BJ (cell line): ENCODE results near the gene UBAC2. TPM values are rescaled to one million over a fixed set of nuclear protein-coding genes. Genes with fewer than 3 reads are reported as not detected.

Source experiments
- CTCF ChIA-PET: fragments of 350-600 bp; formaldehyde crosslinking; extraction: SDS; loops from one replicate; lab custom pipeline; 2021; ENCODE audit warnings: antibody characterized with exemption, inconsistent platforms; lab: Yijun Ruan, JAX
- POLR2A ChIA-PET: fragments of 300-600 bp; sonication (Branson Sonifier 250); formaldehyde crosslinking; extraction: SDS; loops from one replicate; lab custom pipeline; 2021; ENCODE audit warnings: antibody characterized with exemption; lab: Charles Lee
- DNase-seq: peaks from one replicate; pipeline ENCODE4 v3.0.0-alpha.2; 2011; ENCODE audit warnings: low read depth
- H3K27me3 ChIP-seq: 2 replicates; pipeline ENCODE4 v1.6.0; 2011; ENCODE audit warnings: low read length; ENCODE audit not compliant: control insufficient read depth, insufficient read depth
- H3K36me3 ChIP-seq: 2 replicates; pipeline ENCODE4 v1.5.1; 2011; ENCODE audit warnings: low read length; ENCODE audit not compliant: control insufficient read depth, insufficient read depth
- H3K4me3 ChIP-seq: 2 replicates; pipeline ENCODE4 v1.5.1; 2011; ENCODE audit warnings: low read depth, mild to moderate bottlenecking, control low read depth, low read length
- polyA plus RNA-seq: library from polyadenylated mRNA; depleted of rRNA; stranded (reverse); fragments of >200 nt; gene quantifications from 2 replicates; pipeline ENCODE4 v1.2.3, GENCODE V29; 2011
- TF ChIP-seq, protein P1 (sequence below): IDR thresholded peaks from 2 replicates; pipeline ENCODE4 v1.5.1; 2011; ENCODE audit warnings: low read depth, mild to moderate bottlenecking, control low read depth, inconsistent platforms, low read length, moderate library complexity; ENCODE audit not compliant: insufficient read depth

UBAC2 gene
- polyA plus RNA-seq, 1 experiment = 84.7 TPM

DNA sequence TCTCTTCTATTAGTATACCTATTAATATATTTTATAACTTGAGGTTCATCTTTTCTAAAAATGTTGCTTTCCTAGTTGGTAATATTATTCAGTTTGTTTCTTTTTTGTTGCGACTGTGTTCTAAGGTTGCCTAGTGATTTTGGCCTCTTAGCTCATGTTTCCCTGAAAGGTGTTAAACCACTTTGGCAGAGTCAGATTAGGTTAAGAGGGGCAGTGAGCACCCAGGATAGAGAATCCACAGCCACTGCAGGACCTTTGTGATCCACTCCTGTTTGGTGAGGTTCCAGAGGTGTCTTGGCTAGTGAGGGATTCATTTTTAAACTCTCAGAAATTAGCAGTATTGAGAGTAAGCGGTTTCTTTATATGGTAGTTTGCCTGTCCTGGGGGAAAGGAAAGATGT is 72.5 kb downstream of the UBAC2 start:
- POLR2A ChIA-PET = no interaction called here
- CTCF ChIA-PET = interaction anchor here (12.0 kb wide), 1 partner anchor 164 kb away, joined by 283 read pairs; no protein-coding TSS in a partner anchor
- TF ChIP-seq, protein P1, sequence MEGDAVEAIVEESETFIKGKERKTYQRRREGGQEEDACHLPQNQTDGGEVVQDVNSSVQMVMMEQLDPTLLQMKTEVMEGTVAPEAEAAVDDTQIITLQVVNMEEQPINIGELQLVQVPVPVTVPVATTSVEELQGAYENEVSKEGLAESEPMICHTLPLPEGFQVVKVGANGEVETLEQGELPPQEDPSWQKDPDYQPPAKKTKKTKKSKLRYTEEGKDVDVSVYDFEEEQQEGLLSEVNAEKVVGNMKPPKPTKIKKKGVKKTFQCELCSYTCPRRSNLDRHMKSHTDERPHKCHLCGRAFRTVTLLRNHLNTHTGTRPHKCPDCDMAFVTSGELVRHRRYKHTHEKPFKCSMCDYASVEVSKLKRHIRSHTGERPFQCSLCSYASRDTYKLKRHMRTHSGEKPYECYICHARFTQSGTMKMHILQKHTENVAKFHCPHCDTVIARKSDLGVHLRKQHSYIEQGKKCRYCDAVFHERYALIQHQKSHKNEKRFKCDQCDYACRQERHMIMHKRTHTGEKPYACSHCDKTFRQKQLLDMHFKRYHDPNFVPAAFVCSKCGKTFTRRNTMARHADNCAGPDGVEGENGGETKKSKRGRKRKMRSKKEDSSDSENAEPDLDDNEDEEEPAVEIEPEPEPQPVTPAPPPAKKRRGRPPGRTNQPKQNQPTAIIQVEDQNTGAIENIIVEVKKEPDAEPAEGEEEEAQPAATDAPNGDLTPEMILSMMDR = no peak
- no peak overlapping the region for H3K4me3 ChIP-seq
- H3K27me3 ChIP-seq = no peaks in the 10 kb centered on the region
- no peak for DNase-seq
- 0 out of 2 replicates have a peak, but pooled peaks cover 2% of the 10 kb centered on the region for H3K36me3 ChIP-seq

DNA sequence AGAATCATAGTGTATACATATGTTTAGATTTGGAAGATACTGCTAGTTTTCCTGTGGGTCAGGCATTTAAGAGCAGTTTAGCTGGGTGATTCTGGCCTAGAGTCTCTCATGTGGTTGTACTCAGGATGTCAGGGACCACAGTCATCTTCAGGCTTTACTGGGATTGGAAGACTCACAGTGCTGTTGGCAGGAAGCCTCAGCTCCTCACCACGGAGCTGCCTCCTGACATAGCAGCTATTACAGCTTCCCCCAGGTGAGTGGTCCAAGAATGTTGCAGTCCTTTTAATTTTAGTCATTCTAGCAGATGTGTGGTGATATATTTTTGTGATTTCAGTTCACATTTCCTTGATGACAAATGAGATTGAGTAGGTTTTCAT is 74.4 kb downstream of the UBAC2 start:
- no peak for DNase-seq
- ChIA-PET POLR2A (interaction anchor here (0.7 kb wide), 1 partner anchor 142 kb away, joined by 3 read pairs; no protein-coding TSS in a partner anchor), CTCF (interaction anchor here (0.9 to 12.0 kb wide), 7 partner anchors 9 to 167 kb away, joined by 3 to 283 read pairs (median 4); partner anchors contain the start of gene UBAC2)
- TF ChIP-seq, protein P1 = no peak
- H3K36me3 ChIP-seq = 0 out of 2 replicates have a peak, but pooled peaks cover 2% of the 10 kb centered on the region
- H3K27me3 ChIP-seq = no peaks in the 10 kb centered on the region
- no peak overlapping the region for H3K4me3 ChIP-seq

DNA sequence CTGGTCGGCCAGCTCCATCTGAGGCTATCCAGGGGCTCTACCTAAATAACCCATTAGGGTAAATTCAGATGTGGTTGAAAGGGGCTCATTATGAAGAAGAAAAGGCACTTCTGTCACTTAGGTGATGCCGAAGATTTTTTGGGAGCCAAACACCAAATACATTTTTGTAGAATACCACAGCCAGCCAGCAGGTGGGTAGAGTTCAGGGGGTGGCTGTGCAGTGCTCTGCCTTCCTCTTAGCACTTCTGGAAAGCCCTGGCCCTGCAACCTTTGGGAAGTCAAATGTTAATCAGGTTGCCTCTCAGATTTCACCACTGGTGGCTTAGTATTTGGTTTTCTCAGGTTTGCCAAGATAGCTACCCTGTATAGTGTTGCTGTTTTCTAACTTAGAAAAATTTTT is 76.1 kb downstream of the UBAC2 start:
- CTCF ChIA-PET = interaction anchor here (0.9 to 12.0 kb wide), 2 partner anchors 8 to 160 kb away, joined by 3 to 283 read pairs; no protein-coding TSS in a partner anchor
- H3K4me3 ChIP-seq = no peak overlapping the region
- 0 out of 2 replicates have a peak, but pooled peaks cover 2% of the 10 kb centered on the region for H3K36me3 ChIP-seq
- POLR2A ChIA-PET = no interaction called here
- TF ChIP-seq, protein P1 = no peak
- no peaks in the 10 kb centered on the region for H3K27me3 ChIP-seq
- DNase-seq = no peak

DNA sequence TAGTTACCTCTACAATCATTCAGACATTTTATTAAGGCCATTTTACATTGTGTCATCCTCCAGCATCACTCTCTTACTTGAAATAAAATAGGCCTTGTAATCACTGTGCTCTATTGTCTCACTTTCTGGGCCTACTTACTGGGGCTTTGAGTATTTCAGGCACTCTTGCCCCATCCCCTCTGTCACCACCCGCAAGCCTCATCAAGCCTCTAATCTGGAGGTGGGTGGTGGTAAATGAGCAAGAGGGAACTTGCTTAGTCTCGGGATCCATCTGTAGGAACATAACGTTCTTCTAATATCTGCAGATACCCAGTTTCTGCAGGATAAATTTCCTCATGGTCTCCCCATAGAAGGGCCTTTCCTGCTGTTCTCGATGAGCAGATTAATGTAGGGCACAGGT is 77.0 kb downstream of the UBAC2 start:
- ChIA-PET CTCF (interaction anchor here (1.4 kb wide), 2 partner anchors 8 to 160 kb away, joined by 3 to 4 read pairs; no protein-coding TSS in a partner anchor), POLR2A (no interaction called here)
- DNase-seq = no peak

DNA sequence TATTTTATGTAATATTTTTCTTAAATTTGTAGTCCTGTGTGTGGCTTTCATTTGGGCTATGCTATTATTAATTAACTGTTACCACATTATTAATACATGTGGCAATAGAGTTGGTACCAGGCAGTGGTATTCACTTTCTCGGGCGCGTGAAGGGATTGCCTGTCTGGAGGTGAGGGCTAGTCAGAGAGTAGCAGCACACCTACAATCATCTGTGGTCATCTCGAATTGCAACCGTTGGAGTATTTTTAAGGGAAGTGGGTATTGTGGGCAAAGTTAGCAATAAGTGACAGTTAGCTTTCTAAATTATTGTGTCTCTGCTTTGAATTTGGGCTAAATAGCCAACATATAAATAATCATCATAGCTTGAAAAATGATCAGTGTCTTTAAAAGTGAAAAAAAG is 77.5 kb downstream of the UBAC2 start:
- no peak overlapping the region for H3K4me3 ChIP-seq
- H3K36me3 ChIP-seq = no peaks in the 10 kb centered on the region
- TF ChIP-seq, protein P1 = no peak
- no peaks in the 10 kb centered on the region for H3K27me3 ChIP-seq
- CTCF ChIA-PET = interaction anchor here (1.4 kb wide), 2 partner anchors 9 to 159 kb away, joined by 3 to 4 read pairs; no protein-coding TSS in a partner anchor
- no peak for DNase-seq
- POLR2A ChIA-PET = no interaction called here

More for the DNA sequence above, 77.0 kb downstream of the UBAC2 start:
- Histone ChIP-seq H3K27me3 (no peaks in the 10 kb centered on the region), H3K4me3 (no peak overlapping the region), H3K36me3 (0 out of 2 replicates have a peak, but pooled peaks cover under 1% of the 10 kb centered on the region)
- TF ChIP-seq, protein P1 = no peak
